HCT116 (cell line): ENCODE data around the gene IL6R. TPM values are rescaled to one million over a fixed set of nuclear protein-coding genes. Genes with fewer than 3 reads are reported as not detected.

Experiments
- ATAC-seq: fragments of 200-7000 bp; cut with Tn5 transposase; 2 replicates; pipeline ENCODE4 v1.9.1; 2020; ENCODE audit warnings: mild to moderate bottlenecking, moderate library complexity
- BruUV-seq: library from RNA; stranded (reverse); fragments of 400-500 nt; replicated peaks from 2 replicates; lab custom pipeline; 2021; lab: Mats Ljungman, UMichigan
- CTCF ChIA-PET: fragments of 300-600 bp; sonication (Branson Sonifier 250); formaldehyde crosslinking; loops from one replicate; lab custom pipeline; 2021; ENCODE audit warnings: antibody characterized with exemption; lab: Charles Lee
- POLR2A ChIA-PET: fragments of 300-600, 350-600 bp; sonication (Branson Sonifier 250); formaldehyde crosslinking; loops from one replicate; lab custom pipeline; 2021; ENCODE audit warnings: antibody characterized with exemption; lab: Charles Lee
- RAD21 ChIA-PET, 2 experiments: fragments of 300-600 bp; sonication (Branson Sonifier 250); formaldehyde crosslinking; loops; one replicate each; lab custom pipeline; 2023; ENCODE audit warnings: low total read pairs in 2 of 2; ENCODE audit not compliant: uncharacterized antibody in 2 of 2, unreplicated experiment in 2 of 2, low non-redundant PET in 1 of 2; lab: Charles Lee
- DNase-seq: peaks from one replicate; pipeline ENCODE4 v3.0.0-alpha.2; 2010; ENCODE audit warnings: low read depth, low spot score
- H2AFZ ChIP-seq: fragments of 200-600 bp; shearing (Covaris generic), sonication (generic); 2 replicates; pipeline ENCODE4 v1.6.1; 2017; ENCODE audit warnings: low read depth, mixed run types, mixed read lengths, antibody characterized with exemption, low read length; ENCODE audit not compliant: poor library complexity, severe bottlenecking
- H3K27ac ChIP-seq: 2 replicates; pipeline ENCODE4 v1.5.1; 2012; ENCODE audit warnings: low read depth, low read length
- H3K27me3 ChIP-seq: fragments of 200-600 bp; sonication (generic); 2 replicates; pipeline ENCODE4 v1.6.1; 2016; ENCODE audit warnings: mixed run types, low read length, mixed read lengths; ENCODE audit not compliant: insufficient read depth
- H3K36me3 ChIP-seq, 2 experiments: fragments of 200-500 bp in 1 of 2; fragments of 200-600 bp in 1 of 2; sonication (Bioruptor generic) in 1 of 2; sonication (generic) in 1 of 2; 2 replicates each; pipeline versions ENCODE4 v1.5.1 to v1.6.1; 2014 to 2016; ENCODE audit warnings: low read length in 2 of 2, inconsistent platforms in 1 of 2, mixed read lengths in 1 of 2, mixed run types in 1 of 2; ENCODE audit not compliant: insufficient read depth in 2 of 2, control insufficient read depth in 1 of 2
- H3K4me1 ChIP-seq, 2 experiments: fragments of 200-600 bp in 1 of 2; sonication (generic) in 1 of 2; 2 replicates each; pipeline versions ENCODE4 v1.5.1 to v1.6.1; 2012 to 2017; ENCODE audit warnings: low read length in 2 of 2, inconsistent platforms in 1 of 2, mild to moderate bottlenecking in 1 of 2, mixed read lengths in 1 of 2, mixed run types in 1 of 2, moderate library complexity in 1 of 2; ENCODE audit not compliant: insufficient read depth in 2 of 2, control insufficient read depth in 1 of 2
- H3K4me2 ChIP-seq: fragments of 200-600 bp; sonication (generic); 2 replicates; pipeline ENCODE4 v1.6.1; 2017; ENCODE audit warnings: mixed run types, low read length, mixed read lengths
- H3K4me3 ChIP-seq, 2 experiments: fragments of 200-600 bp in 1 of 2; sonication (generic) in 1 of 2; replicated peaks in 1 of 2; 2 replicates each; pipeline ENCODE4 v1.5.1; 2011 to 2016; ENCODE audit warnings: low read length in 2 of 2, control low read depth in 1 of 2, low read depth in 1 of 2, mild to moderate bottlenecking in 1 of 2, mixed read lengths in 1 of 2, mixed run types in 1 of 2
- H3K79me2 ChIP-seq: fragments of 200-600 bp; sonication (generic); 2 replicates; pipeline ENCODE4 v1.6.1; 2017; ENCODE audit warnings: mild to moderate bottlenecking, mixed run types, low read length, moderate library complexity, mixed read lengths; ENCODE audit not compliant: insufficient read depth
- H3K9ac ChIP-seq: fragments of 200-600 bp; sonication (generic); 2 replicates; pipeline ENCODE4 v1.6.1; 2016; ENCODE audit warnings: low read length, mixed read lengths
- H3K9me2 ChIP-seq: fragments of 200-600 bp; sonication (generic), shearing (Covaris generic); 2 replicates; pipeline ENCODE4 v1.6.1; 2017; ENCODE audit warnings: mixed run types, mild to moderate bottlenecking, moderate library complexity; ENCODE audit not compliant: insufficient read depth
- H3K9me3 ChIP-seq, 2 experiments: fragments of 200-500 bp in 1 of 2; fragments of 200-600 bp in 1 of 2; sonication (Bioruptor generic) in 1 of 2; sonication (generic) in 1 of 2; 2 replicates each; pipeline ENCODE4 v1.6.1; 2014 to 2017; ENCODE audit warnings: low read length in 2 of 2, mixed read lengths in 2 of 2, inconsistent platforms in 1 of 2, low read depth in 1 of 2, mild to moderate bottlenecking in 1 of 2, mixed run types in 1 of 2, moderate library complexity in 1 of 2; ENCODE audit not compliant: control insufficient read depth in 1 of 2, insufficient read depth in 1 of 2
- H4K20me1 ChIP-seq: fragments of 200-600 bp; sonication (generic), shearing (Covaris generic); 2 replicates; pipeline ENCODE4 v1.6.1; 2017; ENCODE audit warnings: mixed run types, mild to moderate bottlenecking, moderate library complexity; ENCODE audit not compliant: insufficient read depth
- ATF3 ChIP-seq: IDR thresholded peaks from 2 replicates; pipeline ENCODE4 v1.6.1; 2012
- CBX3 ChIP-seq: IDR thresholded peaks from 2 replicates; pipeline ENCODE4 v1.6.1; 2012; ENCODE audit warnings: low read depth
- CEBPB ChIP-seq: IDR thresholded peaks from 2 replicates; pipeline ENCODE4 v1.6.1; 2012; ENCODE audit warnings: low read depth
- CTCF ChIP-seq, 3 experiments: fragments of 200-600 bp in 1 of 3; sonication (generic) in 1 of 3; IDR thresholded peaks in 2 of 3; conservative IDR thresholded peaks in 1 of 3; 2 replicates each; pipeline ENCODE4 v1.5.1; 2012 to 2017; ENCODE audit warnings: low read depth in 2 of 3, low read length in 2 of 3, antibody characterized with exemption in 1 of 3, borderline replicate concordance in 1 of 3, control low read depth in 1 of 3, mild to moderate bottlenecking in 1 of 3, mixed read lengths in 1 of 3, mixed run types in 1 of 3, moderate library complexity in 1 of 3; ENCODE audit not compliant: insufficient read depth in 1 of 3
- POLR2A ChIP-seq: IDR thresholded peaks from 2 replicates; pipeline ENCODE4 v1.7.0; 2011; ENCODE audit warnings: borderline replicate concordance; ENCODE audit not compliant: insufficient read depth, insufficient read length; ENCODE audit errors: extremely low read depth
- POLR2AphosphoS5 ChIP-seq: IDR thresholded peaks from 2 replicates; pipeline ENCODE4 v1.6.1; 2011; ENCODE audit warnings: mild to moderate bottlenecking, low read depth, low read length, moderate library complexity
- RAD21 ChIP-seq: IDR thresholded peaks from 2 replicates; pipeline ENCODE4 v1.6.1; 2012; ENCODE audit warnings: low read depth, mild to moderate bottlenecking
- SRF ChIP-seq: IDR thresholded peaks from 2 replicates; pipeline ENCODE4 v1.6.1; 2012; ENCODE audit warnings: low read depth
- ZNF274 ChIP-seq: fragments of 200-500 bp; sonication (Bioruptor generic); IDR thresholded peaks from 2 replicates; pipeline ENCODE4 v1.6.1; 2014; ENCODE audit warnings: mild to moderate bottlenecking, low read depth, low read length, inconsistent platforms
- intact Hi-C: fragments of 100-400 bp; cut with micrococcal nuclease; formaldehyde crosslinking; loops from 2 replicates; pipeline ENCODE4 v1.10.0; 2022
- total RNA-seq: library from RNA; stranded (reverse); gene quantifications from one replicate; pipeline ENCODE4 v1.2.1, GENCODE V29; 2021; ENCODE audit not compliant: unreplicated experiment

The IL6R gene
- total RNA-seq, 1 experiment from 2014 or later, result 6.8 TPM

GRCh38 chr1:154384650-154385489 is 20.3 kb upstream of the IL6R start:
- Histone ChIP-seq H3K79me2 (no peaks in the 10 kb centered on the region), H3K36me3 (no peaks in the 10 kb centered on the region), H3K9me2 (no peaks in the 10 kb centered on the region), H3K4me2 (no peak overlapping the region), H3K27ac (no peak overlapping the region), H3K9ac (no peak overlapping the region), H3K4me3 (no peak overlapping the region), H4K20me1 (no peaks in the 10 kb centered on the region), H3K27me3 (no peaks in the 10 kb centered on the region), H2AFZ (no peak overlapping the region), H3K4me1 (peaks cover 4 to 5% of the 10 kb centered on the region in 2 experiments; a peak in 2 of 4 replicates), H3K9me3 (no peaks in the 10 kb centered on the region)
- BruUV-seq, result no TSS peak
- RAD21 ChIA-PET, result no interaction called here
- ATAC-seq, result no peak
- TF ChIP-seq POLR2A (no peak), POLR2AphosphoS5 (no peak), ATF3 (no peak), CBX3 (no peak), SRF (no peak), ZNF274 (no peak), CTCF (IDR thresholded peaks at IDR 0.05 in 2 of 3, conservative IDR thresholded peaks at IDR 0.05 in 1 of 3; ENCODE audit: borderline replicate concordance in 1 of 3, insufficient read depth in 1 of 3, low read depth in 2 of 3, low read length in 2 of 3) (no peak), RAD21 (no peak), CEBPB (no peak)
- intact Hi-C loops, result no loop called here
- no peak for DNase-seq
- CTCF ChIA-PET, result no interaction called here
- POLR2A ChIA-PET, result no interaction called here
